ENCODE results near the gene TRAF2. TPM values are rescaled to one million over a fixed set of nuclear protein-coding genes. Genes with fewer than 3 reads are reported as not detected.

Gene TRAF2
- total and polyA plus RNA-seq, 2 of the 13 experiments (the other 11 are each of a cell fraction or from before 2014, with no cell fraction given): 12.4 to 13.6 TPM

GRCh38 chr9:136949817-136950655, 63.7 kb downstream of the TRAF2 start (continued):
- TF ChIP-seq ZBTB44 (CRISPR knock-in tag; IDR thresholded peaks at IDR 0.05) (no peak), ZNF501 (CRISPR knock-in tag; IDR thresholded peaks at IDR 0.05) (peak; percentile 51), ZNF232 (CRISPR knock-in tag; IDR thresholded peaks at IDR 0.05; ENCODE audit: borderline replicate concordance) (0 out of 2 replicates have a peak, but pooled peaks have one; percentile 52), MEIS2 (CRISPR knock-in tag; IDR thresholded peaks at IDR 0.05) (peak; percentile 40; the same call in 1 of the 2 replicates), ZBTB38 (CRISPR knock-in tag; IDR thresholded peaks at IDR 0.05) (no peak; the same call in 1 of the 2 replicates), PREB (CRISPR knock-in tag; IDR thresholded peaks at IDR 0.05) (no peak), KAT2B (IDR thresholded peaks at IDR 0.05; ENCODE audit: borderline replicate concordance, low read depth, low read length) (no peak), NR1H2 (CRISPR knock-in tag; IDR thresholded peaks at IDR 0.05; ENCODE audit: borderline replicate concordance, low read depth) (no peak), LCORL (IDR thresholded peaks at IDR 0.05) (no peak), LCORL (CRISPR knock-in tag; IDR thresholded peaks at IDR 0.05) (peak; percentile 93), ZMYM3 (CRISPR knock-in tag; IDR thresholded peaks at IDR 0.05) (peak; percentile 33; the same call in 1 of the 2 replicates), MLLT10 (CRISPR knock-in tag; IDR thresholded peaks at IDR 0.05) (no peak), ZNF772 (CRISPR knock-in tag; IDR thresholded peaks at IDR 0.05) (no peak), ZNF556 (CRISPR knock-in tag; IDR thresholded peaks at IDR 0.05; ENCODE audit: borderline replicate concordance) (no peak), ZNF576 (CRISPR knock-in tag; IDR thresholded peaks at IDR 0.05) (no peak), ZNF629 (CRISPR knock-in tag; conservative IDR thresholded peaks at IDR 0.05) (no peak), MEIS1 (CRISPR knock-in tag; IDR thresholded peaks at IDR 0.05; ENCODE audit: borderline replicate concordance) (0 out of 2 replicates have a peak, but pooled peaks have one; percentile 43), TERF1 (CRISPR knock-in tag; IDR thresholded peaks at IDR 0.05) (no peak), ZNF766 (CRISPR knock-in tag; IDR thresholded peaks at IDR 0.05; ENCODE audit: borderline replicate concordance) (peak; percentile 26; the same call in 1 of the 2 replicates), NFIB (CRISPR knock-in tag; IDR thresholded peaks at IDR 0.05; ENCODE audit: borderline replicate concordance) (no peak), ZNF468 (CRISPR knock-in tag; IDR thresholded peaks at IDR 0.05) (peak; percentile 31; the same call in 1 of the 2 replicates), ZNF674 (CRISPR knock-in tag; IDR thresholded peaks at IDR 0.05; ENCODE audit: low read depth) (no peak), HDAC6 (IDR thresholded peaks at IDR 0.05; ENCODE audit: low read depth, low read length) (no peak), ZNF782 (CRISPR knock-in tag; IDR thresholded peaks at IDR 0.05; ENCODE audit: borderline replicate concordance) (peak; percentile 69), ZNF331 (CRISPR knock-in tag; IDR thresholded peaks at IDR 0.05) (peak; percentile 56), BATF2 (CRISPR knock-in tag; IDR thresholded peaks at IDR 0.05) (peak; percentile 58; the same call in 1 of the 2 replicates)
